WTC11 (cell line): ENCODE data around the gene SETD1B. TPM values are rescaled to one million over a fixed set of nuclear protein-coding genes. Genes with fewer than 3 reads are reported as not detected.

Source experiments
- ATAC-seq: fragments of 200-7000 bp; cut with Tn5 transposase; 2 replicates; pipeline ENCODE4 v1.10.0; 2021; ENCODE audit warnings: mild to moderate bottlenecking, moderate library complexity
- CTCF ChIA-PET: fragments of 300-600 bp; sonication (Branson Sonifier 250); formaldehyde crosslinking; loops from one replicate; lab custom pipeline; 2021; ENCODE audit warnings: antibody characterized with exemption; lab: Charles Lee
- POLR2A ChIA-PET: fragments of 350-600 bp; sonication (Branson Sonifier 250); formaldehyde crosslinking; loops from one replicate; lab custom pipeline; 2021; ENCODE audit warnings: antibody characterized with exemption; lab: Charles Lee
- DNase-seq: peaks from one replicate; pipeline ENCODE4 v3.0.0; 2021; ENCODE audit warnings: low spot score
- H3K27ac Mint-ChIP-seq: 2 replicates; pipeline ENCODE4 v1.8.0; 2021; ENCODE audit warnings: mixed read lengths
- H3K27me3 Mint-ChIP-seq: 2 replicates; pipeline ENCODE4 v1.8.0; 2021; ENCODE audit warnings: low read depth, mild to moderate bottlenecking, moderate library complexity, mixed read lengths
- H3K36me3 Mint-ChIP-seq: 2 replicates; pipeline ENCODE4 v1.8.0; 2021; ENCODE audit warnings: mixed read lengths
- H3K4me1 Mint-ChIP-seq: 2 replicates; pipeline ENCODE4 v1.8.0; 2022; ENCODE audit warnings: mixed read lengths
- H3K4me3 Mint-ChIP-seq: 2 replicates; pipeline ENCODE4 v1.8.0; 2021; ENCODE audit warnings: mild to moderate bottlenecking, moderate library complexity, mixed read lengths
- H3K9me3 Mint-ChIP-seq: 2 replicates; pipeline ENCODE4 v1.8.0; 2021; ENCODE audit warnings: mixed read lengths
- ESRRA ChIP-seq: sonication (generic); formaldehyde crosslinking; IDR thresholded peaks from 2 replicates; pipeline ENCODE4 v1.8.1; 2022; ENCODE audit warnings: mild to moderate bottlenecking, missing genetic modification reagents, borderline replicate concordance
- GRHL2 ChIP-seq: fragments of 250-450 bp; sonication (Bioruptor Pico); IDR thresholded peaks from 2 replicates; pipeline ENCODE4 v1.8.0; 2022; ENCODE audit warnings: mild to moderate bottlenecking, moderate library complexity; ENCODE audit not compliant: insufficient replicate concordance, severe bottlenecking
- MYBL2 ChIP-seq: sonication (generic); formaldehyde crosslinking; IDR thresholded peaks from 2 replicates; pipeline ENCODE4 v1.8.1; 2023; ENCODE audit warnings: mild to moderate bottlenecking, moderate library complexity, missing genetic modification reagents
- NFE2L1 ChIP-seq: sonication (generic); formaldehyde crosslinking; IDR thresholded peaks from 2 replicates; pipeline ENCODE4 v1.8.1; 2023; ENCODE audit warnings: missing genetic modification reagents
- RELA ChIP-seq: sonication (generic); formaldehyde crosslinking; IDR thresholded peaks from 2 replicates; pipeline ENCODE4 v1.8.1; 2022; ENCODE audit warnings: missing genetic modification reagents, mild to moderate bottlenecking, borderline replicate concordance
- ZNF263 ChIP-seq: sonication (generic); formaldehyde crosslinking; IDR thresholded peaks from 2 replicates; pipeline ENCODE4 v1.8.1; 2022; ENCODE audit warnings: low read depth, mild to moderate bottlenecking, moderate library complexity, missing genetic modification reagents
- ZNF423 ChIP-seq: fragments of 250-450 bp; sonication (Bioruptor Pico); IDR thresholded peaks from 2 replicates; pipeline ENCODE4 v2.1.2; 2022; ENCODE audit warnings: mild to moderate bottlenecking, moderate library complexity
- total RNA-seq: library from RNA; stranded (reverse); gene quantifications from 3 replicates; pipeline ENCODE4 v1.2.3, GENCODE V29; 2021
- TF ChIP-seq, protein P1 (sequence below): sonication (generic); formaldehyde crosslinking; IDR thresholded peaks from 2 replicates; pipeline ENCODE4 v1.8.0; 2023; ENCODE audit warnings: mild to moderate bottlenecking, missing genetic modification reagents
- TF ChIP-seq, protein P2 (sequence below): sonication (generic); formaldehyde crosslinking; IDR thresholded peaks from 2 replicates; pipeline ENCODE4 v1.8.0; 2022; ENCODE audit warnings: mild to moderate bottlenecking, missing genetic modification reagents
- TF ChIP-seq, protein P3 (sequence below): sonication (generic); formaldehyde crosslinking; IDR thresholded peaks from 2 replicates; pipeline ENCODE4 v1.8.0; 2022; ENCODE audit warnings: mild to moderate bottlenecking, missing genetic modification reagents
- TF ChIP-seq, protein P4 (sequence below): sonication (generic); formaldehyde crosslinking; IDR thresholded peaks from 2 replicates; pipeline ENCODE4 v1.8.0; 2022; ENCODE audit warnings: missing genetic modification reagents
- TF ChIP-seq, protein P5 (sequence below): sonication (generic); formaldehyde crosslinking; IDR thresholded peaks from 2 replicates; pipeline ENCODE4 v1.8.1; 2022; ENCODE audit warnings: mild to moderate bottlenecking, missing genetic modification reagents, moderate library complexity, borderline replicate concordance
- TF ChIP-seq, protein P6 (sequence below): fragments of 250-450 bp; sonication (Bioruptor Pico); IDR thresholded peaks from 2 replicates; pipeline ENCODE4 v1.8.0; 2021; ENCODE audit warnings: mild to moderate bottlenecking
- TF ChIP-seq, protein P7 (sequence below): sonication (generic); formaldehyde crosslinking; IDR thresholded peaks from 2 replicates; pipeline ENCODE4 v1.8.0; 2023; ENCODE audit warnings: missing genetic modification reagents

The SETD1B gene
- total RNA-seq, 1 experiment from 2014 or later = 19.5 TPM

DNA sequence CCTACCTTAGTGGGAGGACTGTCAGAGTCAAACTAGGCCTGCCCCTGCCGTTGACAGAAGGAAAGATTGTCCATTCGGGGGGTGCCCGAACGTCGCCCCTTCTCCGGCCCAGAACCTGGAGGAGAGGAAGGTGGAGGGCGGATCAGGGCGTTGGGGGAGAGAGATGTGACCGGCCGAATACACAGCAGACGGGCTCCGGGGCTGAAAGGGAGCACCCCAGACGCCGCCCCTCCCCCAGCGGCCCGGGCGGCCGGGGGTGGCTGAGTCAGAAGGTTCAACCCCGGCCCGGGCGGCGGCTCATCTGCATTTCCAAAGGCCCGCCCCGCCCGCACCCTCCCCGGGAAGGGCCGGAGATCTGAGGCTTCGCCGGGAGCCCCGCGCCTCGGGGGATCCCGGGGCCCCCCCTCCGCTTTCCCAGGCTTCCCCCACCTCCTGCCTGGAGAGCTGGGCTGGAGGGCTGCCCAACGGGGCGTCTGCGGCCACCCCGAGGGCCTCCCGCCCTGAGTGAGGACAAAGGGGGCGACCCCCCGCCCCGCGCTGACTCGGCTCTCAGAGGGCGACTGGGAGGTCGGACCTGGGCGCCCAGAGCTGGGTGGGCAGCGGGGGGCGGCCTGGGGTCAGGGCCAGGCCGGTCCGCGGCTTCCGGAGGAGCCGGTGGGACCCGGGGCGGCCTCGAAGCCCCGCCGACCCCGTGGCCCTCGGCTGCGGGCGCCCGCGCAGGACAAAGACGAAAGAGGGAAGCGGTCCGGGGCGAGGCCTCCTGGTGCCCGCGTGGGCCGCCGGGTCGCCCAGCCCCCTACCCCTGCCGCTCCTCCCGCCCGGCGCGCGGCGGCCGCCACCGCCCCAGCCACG is 3.7 kb upstream of the SETD1B start (continued):
- TF ChIP-seq, protein P1, sequence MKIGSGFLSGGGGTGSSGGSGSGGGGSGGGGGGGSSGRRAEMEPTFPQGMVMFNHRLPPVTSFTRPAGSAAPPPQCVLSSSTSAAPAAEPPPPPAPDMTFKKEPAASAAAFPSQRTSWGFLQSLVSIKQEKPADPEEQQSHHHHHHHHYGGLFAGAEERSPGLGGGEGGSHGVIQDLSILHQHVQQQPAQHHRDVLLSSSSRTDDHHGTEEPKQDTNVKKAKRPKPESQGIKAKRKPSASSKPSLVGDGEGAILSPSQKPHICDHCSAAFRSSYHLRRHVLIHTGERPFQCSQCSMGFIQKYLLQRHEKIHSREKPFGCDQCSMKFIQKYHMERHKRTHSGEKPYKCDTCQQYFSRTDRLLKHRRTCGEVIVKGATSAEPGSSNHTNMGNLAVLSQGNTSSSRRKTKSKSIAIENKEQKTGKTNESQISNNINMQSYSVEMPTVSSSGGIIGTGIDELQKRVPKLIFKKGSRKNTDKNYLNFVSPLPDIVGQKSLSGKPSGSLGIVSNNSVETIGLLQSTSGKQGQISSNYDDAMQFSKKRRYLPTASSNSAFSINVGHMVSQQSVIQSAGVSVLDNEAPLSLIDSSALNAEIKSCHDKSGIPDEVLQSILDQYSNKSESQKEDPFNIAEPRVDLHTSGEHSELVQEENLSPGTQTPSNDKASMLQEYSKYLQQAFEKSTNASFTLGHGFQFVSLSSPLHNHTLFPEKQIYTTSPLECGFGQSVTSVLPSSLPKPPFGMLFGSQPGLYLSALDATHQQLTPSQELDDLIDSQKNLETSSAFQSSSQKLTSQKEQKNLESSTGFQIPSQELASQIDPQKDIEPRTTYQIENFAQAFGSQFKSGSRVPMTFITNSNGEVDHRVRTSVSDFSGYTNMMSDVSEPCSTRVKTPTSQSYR (CRISPR knock-in tag) = peak; percentile 70; the same call in 1 of the 2 replicates
- TF ChIP-seq, protein P2, sequence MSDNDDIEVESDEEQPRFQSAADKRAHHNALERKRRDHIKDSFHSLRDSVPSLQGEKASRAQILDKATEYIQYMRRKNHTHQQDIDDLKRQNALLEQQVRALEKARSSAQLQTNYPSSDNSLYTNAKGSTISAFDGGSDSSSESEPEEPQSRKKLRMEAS (CRISPR knock-in tag) = peak; percentile 28; the same call in 1 of the 2 replicates
- TF ChIP-seq GRHL2 (CRISPR knock-in tag) (no peak), ZNF263 (CRISPR knock-in tag) (peak; percentile 91), ZNF423 (CRISPR knock-in tag) (peak; percentile 99)
- TF ChIP-seq, protein P3, sequence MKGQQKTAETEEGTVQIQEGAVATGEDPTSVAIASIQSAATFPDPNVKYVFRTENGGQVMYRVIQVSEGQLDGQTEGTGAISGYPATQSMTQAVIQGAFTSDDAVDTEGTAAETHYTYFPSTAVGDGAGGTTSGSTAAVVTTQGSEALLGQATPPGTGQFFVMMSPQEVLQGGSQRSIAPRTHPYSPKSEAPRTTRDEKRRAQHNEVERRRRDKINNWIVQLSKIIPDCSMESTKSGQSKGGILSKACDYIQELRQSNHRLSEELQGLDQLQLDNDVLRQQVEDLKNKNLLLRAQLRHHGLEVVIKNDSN (CRISPR knock-in tag) = peak; percentile 11; the same call in 1 of the 2 replicates
- TF ChIP-seq, protein P4, sequence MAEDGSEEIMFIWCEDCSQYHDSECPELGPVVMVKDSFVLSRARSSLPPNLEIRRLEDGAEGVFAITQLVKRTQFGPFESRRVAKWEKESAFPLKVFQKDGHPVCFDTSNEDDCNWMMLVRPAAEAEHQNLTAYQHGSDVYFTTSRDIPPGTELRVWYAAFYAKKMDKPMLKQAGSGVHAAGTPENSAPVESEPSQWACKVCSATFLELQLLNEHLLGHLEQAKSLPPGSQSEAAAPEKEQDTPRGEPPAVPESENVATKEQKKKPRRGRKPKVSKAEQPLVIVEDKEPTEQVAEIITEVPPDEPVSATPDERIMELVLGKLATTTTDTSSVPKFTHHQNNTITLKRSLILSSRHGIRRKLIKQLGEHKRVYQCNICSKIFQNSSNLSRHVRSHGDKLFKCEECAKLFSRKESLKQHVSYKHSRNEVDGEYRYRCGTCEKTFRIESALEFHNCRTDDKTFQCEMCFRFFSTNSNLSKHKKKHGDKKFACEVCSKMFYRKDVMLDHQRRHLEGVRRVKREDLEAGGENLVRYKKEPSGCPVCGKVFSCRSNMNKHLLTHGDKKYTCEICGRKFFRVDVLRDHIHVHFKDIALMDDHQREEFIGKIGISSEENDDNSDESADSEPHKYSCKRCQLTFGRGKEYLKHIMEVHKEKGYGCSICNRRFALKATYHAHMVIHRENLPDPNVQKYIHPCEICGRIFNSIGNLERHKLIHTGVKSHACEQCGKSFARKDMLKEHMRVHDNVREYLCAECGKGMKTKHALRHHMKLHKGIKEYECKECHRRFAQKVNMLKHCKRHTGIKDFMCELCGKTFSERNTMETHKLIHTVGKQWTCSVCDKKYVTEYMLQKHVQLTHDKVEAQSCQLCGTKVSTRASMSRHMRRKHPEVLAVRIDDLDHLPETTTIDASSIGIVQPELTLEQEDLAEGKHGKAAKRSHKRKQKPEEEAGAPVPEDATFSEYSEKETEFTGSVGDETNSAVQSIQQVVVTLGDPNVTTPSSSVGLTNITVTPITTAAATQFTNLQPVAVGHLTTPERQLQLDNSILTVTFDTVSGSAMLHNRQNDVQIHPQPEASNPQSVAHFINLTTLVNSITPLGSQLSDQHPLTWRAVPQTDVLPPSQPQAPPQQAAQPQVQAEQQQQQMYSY (CRISPR knock-in tag) = no peak

DNA sequence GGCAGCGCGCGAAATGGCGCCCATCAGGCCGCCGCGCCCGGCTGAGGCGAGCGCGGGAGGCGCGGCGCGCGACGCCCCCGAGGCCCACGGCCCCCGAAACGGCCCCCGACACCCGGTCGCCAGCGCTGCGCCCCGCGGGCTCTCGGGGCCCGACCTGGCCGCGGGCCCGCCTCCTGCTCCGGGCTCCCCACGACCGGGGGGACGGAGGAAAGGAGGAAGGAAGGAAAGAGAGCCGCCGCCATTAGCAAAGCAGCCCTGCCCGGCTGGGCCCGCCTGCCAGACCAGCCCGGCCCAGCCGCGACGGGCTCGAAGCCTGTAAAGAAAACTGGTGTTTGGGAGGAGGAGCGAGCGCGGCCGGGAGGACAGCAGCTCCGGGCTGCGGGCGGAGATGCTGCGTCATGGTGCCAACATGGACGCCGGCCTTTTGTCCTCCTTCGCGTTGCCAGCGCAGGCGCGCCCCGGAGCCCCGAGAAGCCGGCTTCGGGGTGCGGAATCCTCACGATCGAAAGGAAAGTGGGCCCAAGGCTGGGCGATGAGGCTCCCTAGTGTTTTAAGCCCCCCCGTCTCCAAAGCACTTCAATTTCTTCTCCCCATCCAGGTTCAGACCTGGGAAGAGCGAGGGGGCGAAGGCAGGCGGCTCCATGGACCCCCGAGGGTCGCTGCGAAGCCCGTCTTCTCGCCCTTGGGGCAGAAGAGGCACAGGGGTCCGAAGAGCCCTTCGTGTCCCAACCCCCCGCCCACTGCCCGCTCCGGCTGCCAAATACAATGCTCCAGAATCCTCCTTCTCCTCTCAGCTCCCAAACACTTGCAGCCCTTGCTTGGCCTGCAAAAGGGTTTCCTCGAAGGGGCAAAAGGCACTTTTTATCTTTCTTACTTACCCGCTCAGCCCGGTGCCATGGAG is 2.9 kb upstream of the SETD1B start:
- CTCF ChIA-PET = interaction anchor here (0.9 to 12.5 kb wide), 4 partner anchors 6 to 118 kb away, joined by 3 to 532 read pairs (median 6); partner anchors contain the start of genes CFAP251, PSMD9 and SETD1B
- DNase-seq = peak; percentile 73
- H3K4me3 Mint-ChIP-seq = peak overlapping the region; percentile 79
- TF ChIP-seq ESRRA = peak; percentile 17; the same call in 1 of the 2 replicates
- TF ChIP-seq, protein P5, sequence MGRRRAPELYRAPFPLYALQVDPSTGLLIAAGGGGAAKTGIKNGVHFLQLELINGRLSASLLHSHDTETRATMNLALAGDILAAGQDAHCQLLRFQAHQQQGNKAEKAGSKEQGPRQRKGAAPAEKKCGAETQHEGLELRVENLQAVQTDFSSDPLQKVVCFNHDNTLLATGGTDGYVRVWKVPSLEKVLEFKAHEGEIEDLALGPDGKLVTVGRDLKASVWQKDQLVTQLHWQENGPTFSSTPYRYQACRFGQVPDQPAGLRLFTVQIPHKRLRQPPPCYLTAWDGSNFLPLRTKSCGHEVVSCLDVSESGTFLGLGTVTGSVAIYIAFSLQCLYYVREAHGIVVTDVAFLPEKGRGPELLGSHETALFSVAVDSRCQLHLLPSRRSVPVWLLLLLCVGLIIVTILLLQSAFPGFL = peak; percentile 20; the same call in 1 of the 2 replicates
- no peak for TF ChIP-seq RELA (CRISPR knock-in tag)
- TF ChIP-seq, protein P6, sequence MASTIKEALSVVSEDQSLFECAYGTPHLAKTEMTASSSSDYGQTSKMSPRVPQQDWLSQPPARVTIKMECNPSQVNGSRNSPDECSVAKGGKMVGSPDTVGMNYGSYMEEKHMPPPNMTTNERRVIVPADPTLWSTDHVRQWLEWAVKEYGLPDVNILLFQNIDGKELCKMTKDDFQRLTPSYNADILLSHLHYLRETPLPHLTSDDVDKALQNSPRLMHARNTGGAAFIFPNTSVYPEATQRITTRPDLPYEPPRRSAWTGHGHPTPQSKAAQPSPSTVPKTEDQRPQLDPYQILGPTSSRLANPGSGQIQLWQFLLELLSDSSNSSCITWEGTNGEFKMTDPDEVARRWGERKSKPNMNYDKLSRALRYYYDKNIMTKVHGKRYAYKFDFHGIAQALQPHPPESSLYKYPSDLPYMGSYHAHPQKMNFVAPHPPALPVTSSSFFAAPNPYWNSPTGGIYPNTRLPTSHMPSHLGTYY (CRISPR knock-in tag) = 0 out of 2 replicates have a peak, but pooled peaks have one; percentile 14
- 0 out of 2 replicates have a peak, but pooled peaks have one; percentile 42 for TF ChIP-seq MYBL2
- TF ChIP-seq, protein P4 (CRISPR knock-in tag) = no peak
- peak; percentile 97 for TF ChIP-seq NFE2L1
- TF ChIP-seq, protein P7, sequence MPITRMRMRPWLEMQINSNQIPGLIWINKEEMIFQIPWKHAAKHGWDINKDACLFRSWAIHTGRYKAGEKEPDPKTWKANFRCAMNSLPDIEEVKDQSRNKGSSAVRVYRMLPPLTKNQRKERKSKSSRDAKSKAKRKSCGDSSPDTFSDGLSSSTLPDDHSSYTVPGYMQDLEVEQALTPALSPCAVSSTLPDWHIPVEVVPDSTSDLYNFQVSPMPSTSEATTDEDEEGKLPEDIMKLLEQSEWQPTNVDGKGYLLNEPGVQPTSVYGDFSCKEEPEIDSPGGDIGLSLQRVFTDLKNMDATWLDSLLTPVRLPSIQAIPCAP (CRISPR knock-in tag) = peak; percentile 45; the same call in 1 of the 2 replicates

More for the DNA sequence above, 2.9 kb upstream of the SETD1B start:
- Mint-ChIP-seq H3K36me3 (peaks cover 11% of the 10 kb centered on the region), H3K27ac (peak overlapping the region; percentile 100), H3K4me1 (peaks cover 41% of the 10 kb centered on the region), H3K27me3 (no peaks in the 10 kb centered on the region), H3K9me3 (no peaks in the 10 kb centered on the region)
- ATAC-seq = no peak
- POLR2A ChIA-PET = interaction anchor here (0.6 to 11.7 kb wide), 7 partner anchors 7 to 224 kb away, joined by 3 to 161 read pairs (median 5); partner anchors contain the start of gene RHOF
